Stimulated activated CD8-positive, alpha-beta memory T cell treated with anti-CD3 and anti-CD28 coated beads, Interleukin-7, amount 100 ng/mL, for 1 hour (primary cell): ENCODE data around the gene RMND1.

Experiments
- DNase-seq, 2 donors: peaks; one replicate each; pipeline ENCODE4 v3.0.0-alpha.2; 2020; ENCODE audit warnings: low read depth in 2 of 2

RMND1 gene

GRCh38 chr6:151417477-151417876, 34.4 kb downstream of the RMND1 start:
- no peak for DNase-seq

GRCh38 chr6:151414641-151415260, 37.2 kb downstream of the RMND1 start:
- DNase-seq, result no peak

- DNase-seq, result peak; percentile 24 to 27
These were observed 38.4 kb downstream of the RMND1 start for GRCh38 chr6:151413372-151414145.

- DNase-seq, result no peak
These were observed 39.0 kb downstream of the RMND1 start for GRCh38 chr6:151412909-151413308.

- no peak for DNase-seq
These were observed 42.2 kb downstream of the RMND1 start for GRCh38 chr6:151409679-151410078.

- no peak for DNase-seq
These were observed 42.7 kb downstream of the RMND1 start for GRCh38 chr6:151409260-151409659.

- DNase-seq, result no peak
These were observed 43.1 kb downstream of the RMND1 start for GRCh38 chr6:151408858-151409257.

GRCh38 chr6:151403919-151404308, 48.0 kb downstream of the RMND1 start:
- no peak for DNase-seq

- no peak for DNase-seq
These were observed 49.7 kb downstream of the RMND1 start for GRCh38 chr6:151402228-151402627.

GRCh38 chr6:151400473-151400872, 51.5 kb downstream of the RMND1 start:
- DNase-seq, result no peak

GRCh38 chr6:151399679-151400078, 52.2 kb downstream of the RMND1 start:
- no peak for DNase-seq

GRCh38 chr6:151393410-151393809, 58.5 kb downstream of the RMND1 start:
- DNase-seq, result no peak

GRCh38 chr6:151392427-151392826, 59.5 kb downstream of the RMND1 start:
- no peak for DNase-seq

- DNase-seq, result peak; percentile 31 to 35
These were observed 60.2 kb downstream of the RMND1 start, which contains the start of gene ZBTB2 for GRCh38 chr6:151391471-151392413. Gene ZBTB2 (minus strand): TSS chr6:151391559. CDS start chr6:151373637, 17,922 bp downstream.

GRCh38 chr6:151390851-151391470, 61.0 kb downstream of the RMND1 start:
- DNase-seq, result peak; percentile 58 to 66

- peak; percentile 90 to 95 for DNase-seq
These were observed 61.6 kb downstream of the RMND1 start for GRCh38 chr6:151390276-151390850.

GRCh38 chr6:151389618-151390275, 62.2 kb downstream of the RMND1 start:
- DNase-seq, result no peak

- no peak for DNase-seq
These were observed 62.8 kb downstream of the RMND1 start for GRCh38 chr6:151388997-151389617.

GRCh38 chr6:151388236-151388635, 63.7 kb downstream of the RMND1 start:
- no peak for DNase-seq
